HG02938 (cell line): ENCODE data around the gene GLO1.
"Not testable (repeated sequence)": the region's sequence is repeated elsewhere in the genome, so short reads cannot be mapped to it uniquely, and the experiment has no call there.

Experiments used
- ATAC-seq: cut with Tn5 transposase; IDR thresholded peaks from one replicate; pipeline ENCODE4 v1.9.1; 2021; ENCODE audit warnings: mild to moderate bottlenecking, moderate library complexity; ENCODE audit not compliant: unreplicated experiment

Gene GLO1

DNA sequence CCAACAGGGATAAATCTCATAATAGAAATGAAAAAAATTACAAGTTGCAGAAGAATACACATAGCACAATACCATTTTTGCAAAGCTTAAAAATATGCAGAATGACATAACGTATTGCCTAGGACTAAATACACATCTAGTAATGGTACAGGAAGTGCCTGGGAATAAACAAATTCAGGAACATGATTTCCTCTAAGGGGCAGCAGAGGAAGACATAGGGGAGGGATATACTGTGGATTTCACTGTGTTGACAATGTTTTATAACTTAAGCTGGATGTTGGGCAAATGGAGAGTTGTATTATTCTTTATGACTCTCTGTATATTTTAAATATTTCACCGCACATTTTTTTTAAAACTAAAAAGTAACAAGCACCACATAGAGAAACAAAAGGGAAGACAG lies 5.6 kb upstream of the GLO1 start:
- ATAC-seq = no peak

DNA sequence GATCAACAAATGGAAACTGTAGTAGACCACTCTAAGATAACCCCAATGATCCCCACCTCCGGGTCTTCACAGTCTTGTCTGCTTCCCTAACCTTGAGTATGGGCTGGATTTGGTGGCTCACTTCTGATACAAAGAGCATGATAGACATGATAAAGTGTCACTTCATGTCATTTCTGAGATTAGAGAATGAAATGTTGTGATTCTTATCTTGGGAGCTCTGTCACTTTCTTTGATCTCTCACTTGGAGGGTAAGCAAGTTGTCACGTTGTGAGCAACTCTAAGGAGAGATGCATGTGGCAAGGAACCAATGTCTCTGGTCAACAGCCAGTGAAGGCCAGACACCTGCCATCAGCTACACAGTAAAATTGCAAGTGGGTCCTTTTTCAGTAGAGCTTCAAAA lies 3.0 kb upstream of the GLO1 start:
- no peak for ATAC-seq

DNA sequence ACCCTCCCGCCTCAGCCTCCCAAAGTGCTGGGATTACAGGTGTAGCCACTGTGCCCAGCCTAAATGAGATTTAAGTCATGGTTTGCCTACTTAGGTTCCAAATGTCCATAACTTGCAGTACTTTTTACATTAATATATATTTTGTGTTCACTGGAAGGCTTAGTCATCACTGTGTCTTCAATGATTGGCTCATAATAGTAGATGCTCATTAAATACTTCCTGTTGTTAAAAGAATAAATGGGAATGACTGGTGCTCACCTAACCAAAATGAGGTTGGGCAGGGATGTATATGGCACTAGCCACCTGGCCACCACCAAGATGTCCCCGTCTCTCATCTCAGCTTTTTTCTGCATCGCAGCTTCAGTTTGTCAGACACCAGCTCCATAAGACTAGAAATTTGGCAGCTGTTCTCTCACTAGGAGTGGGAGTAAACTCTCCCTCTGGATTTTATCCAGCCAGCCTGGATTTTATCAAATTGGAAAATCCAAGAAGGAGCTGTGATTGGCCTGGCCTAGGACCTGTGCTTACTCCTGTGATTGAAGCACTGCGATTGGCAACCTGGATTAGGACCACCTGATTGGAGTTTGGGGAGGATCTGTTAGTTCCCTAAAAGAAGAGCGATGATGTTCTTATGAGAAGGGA lies 1.1 kb upstream of the GLO1 start:
- no peak for ATAC-seq

DNA sequence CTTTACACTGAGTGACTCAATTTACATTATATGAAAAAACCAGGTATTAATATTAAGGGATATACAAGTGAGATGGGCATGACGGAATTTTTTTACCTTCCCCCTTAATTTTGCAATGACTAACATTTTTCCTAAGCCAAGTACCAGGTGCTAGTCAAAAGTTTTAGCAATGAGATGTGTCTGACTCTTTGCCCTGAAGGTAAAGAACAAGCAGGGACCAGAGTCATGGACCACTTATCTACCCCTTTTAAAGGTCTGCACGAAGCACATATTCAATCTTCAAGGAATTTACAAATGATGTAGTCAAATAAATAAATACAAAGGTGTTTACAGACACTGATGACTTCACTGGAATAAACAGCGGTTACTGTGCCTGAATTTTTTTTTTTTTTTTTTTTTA lies 1.4 kb downstream of the GLO1 start:
- ATAC-seq = no peak

DNA sequence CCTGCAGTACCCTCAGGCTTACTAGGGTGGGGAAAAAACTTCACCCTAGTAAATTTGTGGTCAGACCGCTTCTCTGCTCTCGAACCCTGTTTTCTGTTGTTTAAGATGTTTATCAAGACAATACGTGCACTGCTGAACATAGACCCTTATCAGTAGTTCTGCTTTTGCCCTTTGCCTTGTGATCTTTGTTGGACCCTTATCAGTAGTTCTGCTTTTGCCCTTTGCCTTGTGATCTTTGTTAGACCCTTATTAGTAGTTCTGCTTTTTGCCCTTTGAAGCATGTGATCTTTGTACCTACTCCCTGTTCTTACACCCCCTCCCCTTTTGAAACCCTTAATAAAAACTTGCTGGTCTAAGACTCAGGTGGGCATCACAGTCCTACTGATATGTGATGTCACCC lies 3.2 kb downstream of the GLO1 start:
- ATAC-seq = not testable (repeated sequence)

DNA sequence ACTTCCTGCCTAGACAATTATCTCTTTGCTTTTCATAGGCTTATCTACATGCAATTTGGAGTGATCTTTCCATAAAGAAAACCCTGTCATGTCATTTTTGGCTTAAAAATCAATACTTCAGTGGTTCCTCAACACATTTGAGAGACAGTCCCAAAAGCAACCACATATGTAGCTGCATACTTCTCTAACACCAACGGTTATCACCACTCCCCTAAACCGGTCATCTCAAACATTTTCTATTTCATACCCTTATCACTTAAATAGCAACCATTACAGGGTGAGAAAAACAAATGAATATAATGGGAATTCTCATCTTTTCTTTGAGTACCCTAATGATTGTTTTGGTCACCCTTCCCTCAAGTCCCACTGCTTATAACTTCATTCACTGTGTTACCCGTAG lies 5.1 kb downstream of the GLO1 start:
- no peak for ATAC-seq

DNA sequence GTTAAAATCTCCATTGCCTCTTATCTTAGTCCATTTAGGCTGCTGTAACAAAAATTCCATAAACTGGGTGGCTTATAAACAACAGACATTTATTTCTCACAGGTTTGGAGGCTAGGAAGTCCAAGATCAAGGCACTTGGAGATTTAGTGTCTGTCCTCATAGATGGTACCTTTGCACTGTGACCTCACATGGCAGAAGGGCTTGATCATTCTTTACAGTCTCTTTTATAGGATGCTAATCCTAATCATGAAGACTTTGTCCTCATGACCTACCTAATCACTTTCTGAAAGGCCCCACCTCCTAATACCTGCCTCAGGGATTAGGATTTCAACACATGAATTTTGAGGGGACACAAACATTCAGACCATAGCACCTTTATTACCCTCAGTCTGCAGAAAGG lies 6.6 kb downstream of the GLO1 start:
- no peak for ATAC-seq

DNA sequence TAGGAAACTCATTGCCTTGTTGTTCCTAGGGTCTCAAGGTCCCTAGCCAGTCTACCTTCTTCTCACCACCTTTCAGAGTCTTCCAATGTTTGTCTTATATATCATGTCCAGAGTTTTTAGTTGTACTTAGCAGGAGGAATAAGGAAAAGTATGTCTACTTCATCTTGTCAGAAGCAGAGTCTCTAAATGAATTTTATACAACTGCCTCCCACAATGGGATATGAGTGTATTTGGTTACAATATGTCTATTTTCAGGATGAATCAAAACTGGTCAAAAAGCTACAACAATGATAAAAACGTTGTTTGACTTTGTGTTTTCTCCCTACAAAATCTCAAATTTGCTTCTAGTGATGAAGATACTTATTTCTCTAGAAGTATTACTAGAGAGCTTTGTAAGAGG lies 7.0 kb downstream of the GLO1 start:
- no peak for ATAC-seq

DNA sequence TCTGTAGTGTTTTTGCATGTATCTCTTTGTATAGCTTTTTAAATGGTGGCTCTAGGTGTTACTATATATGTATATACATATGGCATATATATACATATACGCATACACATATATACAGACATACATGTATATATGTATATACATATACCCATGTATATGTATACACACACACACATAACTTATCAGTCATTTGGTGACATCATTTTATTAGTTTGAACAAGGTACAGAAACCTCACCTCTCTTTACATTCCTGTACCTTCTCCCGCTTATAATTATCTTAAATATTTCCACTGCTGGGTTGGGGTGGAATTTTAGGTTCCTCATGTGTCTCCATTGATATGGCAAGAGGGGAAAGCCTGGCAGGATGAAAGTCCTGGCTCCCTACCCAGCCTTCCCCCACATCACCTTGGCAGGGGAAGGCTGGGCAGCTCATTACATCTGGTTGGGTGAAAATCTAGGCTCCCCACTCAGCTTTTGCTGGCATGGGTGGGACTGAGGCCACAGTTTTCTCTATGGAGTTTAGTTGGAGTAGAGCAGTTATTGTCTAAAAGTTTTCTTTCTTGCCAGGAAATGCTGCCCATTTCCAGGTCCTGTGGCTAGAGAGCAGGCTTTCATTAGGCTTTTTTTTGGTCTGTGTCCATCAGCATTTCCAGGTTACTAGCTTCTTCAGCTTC lies 7.6 kb downstream of the GLO1 start:
- ATAC-seq = no peak

DNA sequence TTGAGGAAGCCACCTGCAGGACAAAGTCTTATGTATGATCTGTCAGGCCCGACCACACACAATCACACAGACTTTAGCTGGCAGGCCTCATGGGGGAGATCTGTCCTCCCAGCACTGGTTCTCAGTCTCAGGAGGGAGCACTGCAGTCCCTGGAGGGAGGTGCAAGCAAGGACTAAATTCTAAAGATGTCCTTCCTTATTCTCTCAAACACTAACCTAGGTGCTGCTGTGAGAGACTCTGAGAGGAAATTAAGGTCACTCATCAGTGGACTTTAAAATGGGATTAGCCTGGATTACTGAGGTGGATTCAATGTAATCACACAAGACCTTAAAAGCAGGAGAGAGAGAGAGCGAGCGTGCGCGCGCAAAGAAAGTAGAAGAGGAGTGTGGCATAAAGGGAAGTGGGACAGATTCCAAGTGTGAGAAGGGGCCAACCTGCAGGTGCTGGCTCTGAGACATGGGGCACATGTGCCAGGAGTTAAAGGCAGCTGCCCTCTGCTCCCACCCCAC lies 14.3 kb downstream of the GLO1 start:
- no peak for ATAC-seq

DNA sequence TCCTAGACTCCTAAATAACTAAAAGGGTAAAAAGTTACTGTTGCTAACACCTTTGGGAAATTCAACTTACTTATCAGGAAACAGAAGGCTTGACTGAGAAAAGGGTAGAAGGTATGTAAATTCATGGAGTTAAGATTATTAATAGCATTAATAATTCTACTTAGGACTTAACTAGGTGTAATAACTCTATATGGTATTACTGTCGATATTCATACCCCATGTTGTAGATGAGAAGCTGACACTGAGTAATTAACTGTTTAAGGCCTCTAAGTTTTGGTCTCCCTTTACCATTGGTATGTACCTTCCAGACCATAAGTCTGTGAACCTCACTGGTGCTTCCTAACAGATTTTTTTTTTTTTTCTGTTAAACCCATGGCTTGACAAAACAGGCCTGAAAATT lies 15.4 kb downstream of the GLO1 start:
- no peak for ATAC-seq

DNA sequence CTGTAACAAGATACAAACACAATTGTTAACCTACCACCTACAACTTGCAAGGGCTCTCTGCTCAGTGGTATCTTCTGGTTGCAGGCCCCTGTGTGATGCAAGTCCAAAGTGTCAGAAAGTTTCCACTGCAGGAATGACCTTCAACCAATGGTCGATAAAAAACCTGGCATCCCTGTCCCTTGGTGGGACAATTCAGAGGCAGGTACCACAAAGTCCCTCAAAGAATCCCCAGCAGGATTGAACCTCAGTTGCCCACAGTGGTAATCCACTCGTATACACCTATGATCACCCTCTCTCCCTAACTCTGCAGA lies 15.9 kb downstream of the GLO1 start:
- ATAC-seq = no peak

DNA sequence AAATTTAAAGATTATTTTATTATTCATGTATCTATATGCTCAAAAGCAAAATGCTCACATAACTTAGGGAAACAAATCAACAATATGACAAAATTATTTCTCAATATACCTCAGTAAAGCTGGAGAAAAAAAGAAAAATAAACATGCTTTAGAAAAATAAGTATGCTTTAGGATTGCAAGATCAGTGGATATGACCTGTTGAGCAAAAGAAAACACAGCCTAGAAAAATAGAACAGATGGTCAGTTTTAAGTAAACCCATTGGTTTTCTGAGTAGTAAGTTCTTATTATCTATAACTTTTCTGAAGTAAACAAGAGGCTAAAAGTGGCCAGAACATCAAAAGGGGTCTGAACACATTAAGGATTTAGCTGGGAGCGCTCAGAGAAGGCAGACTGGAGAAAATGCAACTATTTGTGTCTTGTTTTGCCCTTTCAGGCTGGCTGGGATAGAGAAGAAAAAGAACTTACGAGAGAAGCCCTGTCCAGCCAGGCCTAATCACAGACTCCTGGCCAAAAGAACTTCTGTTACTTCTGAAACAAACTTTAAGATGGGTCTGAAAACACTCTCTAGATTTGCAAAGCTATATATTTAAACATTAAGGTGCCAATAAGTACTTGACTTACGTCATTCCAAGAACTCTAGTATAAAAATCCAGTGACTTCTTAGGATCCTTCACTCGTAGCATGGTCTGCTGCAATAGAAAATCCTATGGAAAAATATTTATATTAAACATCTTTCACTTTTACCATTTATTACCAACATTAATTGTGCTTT lies 16.5 kb downstream of the GLO1 start:
- no peak for ATAC-seq

DNA sequence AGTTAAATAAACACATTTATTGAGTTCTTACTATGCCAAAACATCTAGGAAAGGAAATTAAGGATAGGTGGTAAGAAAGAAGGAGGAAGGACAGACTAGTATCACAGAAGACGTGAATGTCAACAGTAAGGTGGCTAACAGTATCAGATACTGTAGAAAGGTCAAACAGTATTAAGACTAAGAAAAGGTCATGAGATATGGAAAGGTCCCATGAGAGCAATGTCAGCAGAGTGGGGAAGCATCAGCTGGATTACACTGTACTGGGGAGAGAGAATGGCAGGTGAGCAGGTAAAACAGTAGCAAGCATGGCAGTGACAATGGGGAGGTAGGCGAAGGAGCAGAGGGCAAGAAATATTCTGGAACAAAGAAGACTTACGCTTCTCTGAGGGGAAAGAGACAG lies 18.0 kb downstream of the GLO1 start:
- ATAC-seq = no peak

DNA sequence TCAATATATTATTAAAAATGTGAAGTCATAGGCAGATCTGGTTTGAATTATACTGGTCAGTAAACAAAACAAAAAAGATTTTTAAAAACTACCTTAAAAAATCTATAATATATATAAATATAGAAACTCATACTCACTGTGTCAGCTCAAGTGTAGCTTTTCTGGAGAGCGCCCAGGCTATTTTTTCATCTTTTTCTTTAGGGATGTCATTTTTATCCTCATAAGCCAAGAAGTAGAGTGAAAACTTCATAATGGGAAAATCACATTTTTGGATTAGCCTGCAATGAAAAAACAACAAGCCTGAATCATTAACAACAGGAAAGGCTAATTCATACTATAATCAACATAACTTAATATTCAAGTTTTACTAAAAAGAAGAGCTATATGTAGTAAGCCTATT lies 18.7 kb downstream of the GLO1 start:
- no peak for ATAC-seq

DNA sequence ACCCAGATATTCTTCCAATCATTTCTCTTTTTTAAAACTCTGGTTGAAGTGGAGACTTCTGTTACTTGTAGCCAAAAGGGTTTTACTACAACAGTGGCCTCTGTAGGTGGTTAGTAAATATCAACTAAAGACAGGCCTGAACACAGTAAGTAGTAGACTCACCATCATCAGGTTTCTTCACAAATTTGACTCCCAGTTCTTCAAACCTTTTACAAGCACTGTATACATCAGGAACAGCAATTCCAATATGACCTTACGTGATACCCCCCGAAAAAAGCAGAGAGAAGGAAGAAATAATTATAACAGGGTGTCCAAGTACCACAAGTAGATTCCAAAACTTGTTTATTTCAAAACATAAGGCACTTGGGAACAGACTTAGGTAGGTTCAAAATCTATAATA lies 21.1 kb downstream of the GLO1 start:
- ATAC-seq = no peak

DNA sequence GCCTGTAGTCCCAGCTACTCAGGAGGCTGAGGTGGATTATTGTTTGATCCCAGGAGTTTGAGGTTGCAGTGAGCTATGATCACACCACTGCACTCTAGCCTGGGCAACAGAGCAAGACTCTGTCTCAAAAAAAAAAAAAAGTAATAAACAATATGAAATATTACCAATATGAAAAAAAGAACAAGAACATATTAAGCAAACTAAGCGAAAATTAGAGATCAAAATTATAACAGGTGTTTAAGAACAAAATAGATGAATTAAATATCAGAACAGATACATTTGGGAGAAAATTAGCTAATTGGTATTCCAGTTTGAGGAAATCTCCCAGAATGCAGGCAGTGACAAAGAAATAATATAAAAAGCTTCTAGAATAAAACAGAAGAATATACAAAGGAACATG lies 23.3 kb downstream of the GLO1 start:
- no peak for ATAC-seq

DNA sequence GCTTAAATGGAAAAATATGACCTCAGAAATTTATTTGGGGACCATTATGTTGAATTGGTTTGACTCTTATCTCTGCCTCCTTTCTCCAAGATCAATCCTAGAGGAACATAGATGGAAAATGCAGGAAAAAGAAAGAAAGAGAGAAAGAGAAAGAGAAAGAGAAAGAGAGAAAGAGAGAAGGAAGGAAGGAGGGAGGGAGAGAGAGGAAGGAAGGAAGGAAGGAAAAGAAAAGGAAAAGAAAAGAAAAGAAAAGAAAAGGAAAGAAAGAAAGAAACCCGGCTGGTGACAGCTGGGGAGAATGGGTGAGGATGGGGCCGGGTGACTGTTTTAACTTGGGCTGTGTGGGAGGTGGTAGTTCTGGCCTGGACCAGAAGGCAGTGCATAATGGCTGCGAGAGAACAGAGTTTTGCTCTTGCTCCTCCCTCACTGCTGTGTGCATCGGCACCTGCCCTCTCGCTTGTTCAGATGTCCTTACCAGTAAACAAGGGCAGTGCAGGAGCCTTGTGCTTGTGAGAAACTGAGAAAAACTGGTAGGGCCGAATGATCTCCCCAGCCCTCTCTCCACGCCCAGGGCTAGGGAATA lies 24.7 kb downstream of the GLO1 start:
- ATAC-seq = no peak

DNA sequence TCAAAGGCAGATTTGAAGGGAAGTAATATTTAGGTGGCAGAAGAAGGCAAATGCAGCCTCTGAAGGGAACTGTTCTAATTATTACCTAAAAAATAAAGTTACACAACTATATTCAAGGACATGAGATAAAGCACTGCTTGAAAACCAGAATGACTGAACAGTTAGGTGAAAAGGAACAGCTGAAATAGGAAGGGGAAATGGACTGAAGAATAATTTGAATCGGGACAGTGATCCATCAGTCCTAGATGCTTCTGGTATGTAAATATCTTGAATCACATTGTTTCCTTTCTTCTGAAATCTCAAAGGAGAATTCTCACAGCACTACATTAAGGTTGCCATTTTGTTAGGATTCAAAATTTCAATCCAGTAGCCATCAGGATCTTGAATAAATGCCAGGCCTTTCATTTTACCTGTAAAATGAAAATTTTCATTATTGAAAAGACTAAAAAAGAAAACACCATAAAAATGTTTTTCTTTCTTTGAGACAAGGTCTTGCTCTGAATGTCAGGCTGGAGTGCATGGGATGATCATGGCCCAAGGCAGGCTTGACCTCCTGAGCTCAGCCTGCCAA lies 25.9 kb downstream of the GLO1 start:
- no peak for ATAC-seq

DNA sequence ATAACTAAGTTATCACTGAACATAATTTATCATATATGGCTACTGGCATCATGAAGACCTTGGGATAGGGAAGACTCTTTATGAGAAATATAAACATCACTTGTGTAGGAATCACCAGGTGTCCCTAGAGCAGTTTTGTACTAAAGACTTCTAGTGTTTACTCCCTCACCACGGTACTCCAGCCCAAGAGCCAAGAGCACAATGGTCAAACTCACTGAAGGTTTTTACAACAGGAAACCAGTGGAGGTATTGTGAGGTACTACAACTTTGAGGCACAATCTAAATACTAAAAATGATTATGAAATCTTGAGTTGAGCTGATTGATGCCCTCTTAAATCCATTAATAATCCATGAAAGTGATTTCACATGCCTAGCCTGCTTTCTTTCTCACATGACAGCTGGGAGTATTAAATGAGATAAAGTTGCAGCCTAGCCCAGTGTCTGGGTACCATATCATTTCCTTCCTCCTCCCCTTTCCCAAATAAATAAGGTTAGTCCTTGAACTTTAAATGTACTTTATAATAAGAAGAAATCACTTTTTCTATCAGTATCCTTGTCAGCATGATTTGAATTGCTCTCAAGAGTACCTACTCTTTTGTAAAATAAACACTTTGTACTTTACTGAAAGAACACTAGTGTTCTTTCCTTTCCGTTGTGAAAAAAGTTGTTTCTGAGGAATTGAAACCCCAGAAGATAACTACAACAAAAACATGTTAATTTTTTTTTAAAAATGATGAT lies 26.5 kb downstream of the GLO1 start:
- ATAC-seq = no peak
